Loucy (cell line): ENCODE results near the gene RTBDN.

Experiments used
- H2AFZ ChIP-seq: fragments of 200-600 bp; sonication (generic); 2 replicates; pipeline ENCODE4 v1.6.0; 2016; ENCODE audit warnings: antibody characterized with exemption, mild to moderate bottlenecking, low read length, moderate library complexity
- H3F3A ChIP-seq: fragments of 200-600 bp; 2 replicates; pipeline ENCODE4 v1.6.0; 2016; ENCODE audit warnings: antibody characterized with exemption, low read depth, mild to moderate bottlenecking
- H3K27me3 ChIP-seq: fragments of 200-600 bp; sonication (generic); 2 replicates; pipeline ENCODE4 v1.6.1; 2014; ENCODE audit warnings: low read length, mild to moderate bottlenecking; ENCODE audit not compliant: insufficient read depth, poor library complexity, severe bottlenecking
- H3K36me3 ChIP-seq: fragments of 200-600 bp; sonication (generic); 2 replicates; pipeline ENCODE4 v1.6.1; 2016; ENCODE audit warnings: low read length; ENCODE audit not compliant: insufficient read depth
- H3K4me1 ChIP-seq: fragments of 200-600 bp; sonication (generic); 2 replicates; pipeline ENCODE4 v1.5.1; 2014; ENCODE audit warnings: low read length, mild to moderate bottlenecking; ENCODE audit not compliant: insufficient read depth, poor library complexity, severe bottlenecking
- H3K4me2 ChIP-seq: fragments of 200-600 bp; sonication (generic); 2 replicates; pipeline ENCODE4 v1.6.0; 2014; ENCODE audit warnings: antibody characterized with exemption, low read length, low read depth, mild to moderate bottlenecking; ENCODE audit not compliant: poor library complexity, severe bottlenecking
- H3K4me3 ChIP-seq: fragments of 200-600 bp; sonication (generic); 2 replicates; pipeline ENCODE4 v1.5.1; 2014; ENCODE audit warnings: low read length, mild to moderate bottlenecking, mixed read lengths; ENCODE audit not compliant: poor library complexity, severe bottlenecking
- H3K79me2 ChIP-seq: fragments of 200-600 bp; sonication (generic); 2 replicates; pipeline ENCODE4 v1.6.1; 2014; ENCODE audit warnings: low read length; ENCODE audit not compliant: insufficient read depth
- H3K9ac ChIP-seq: fragments of 200-600 bp; sonication (generic); 2 replicates; pipeline ENCODE4 v1.6.0; 2014; ENCODE audit warnings: mild to moderate bottlenecking, low read depth, low read length, moderate library complexity; ENCODE audit not compliant: poor library complexity, severe bottlenecking
- H3K9me2 ChIP-seq: fragments of 200-600 bp; sonication (generic); replicated peaks from 2 replicates; pipeline ENCODE4 v1.6.1; 2016; ENCODE audit warnings: low read depth, low read length, mixed read lengths
- H3K9me3 ChIP-seq: fragments of 200-600 bp; sonication (generic); 2 replicates; pipeline ENCODE4 v1.6.1; 2014; ENCODE audit warnings: mild to moderate bottlenecking, antibody characterized with exemption, low read length, low read depth; ENCODE audit not compliant: insufficient read depth
- H4K20me1 ChIP-seq: fragments of 200-600 bp; sonication (generic); 2 replicates; pipeline ENCODE4 v1.6.0; 2014; ENCODE audit warnings: antibody characterized with exemption, low read length, mild to moderate bottlenecking; ENCODE audit not compliant: insufficient read depth, poor library complexity, severe bottlenecking
- CTCF ChIP-seq: fragments of 200-600 bp; sonication (generic); conservative IDR thresholded peaks from 2 replicates; pipeline ENCODE4 v1.5.1; 2014; ENCODE audit warnings: mild to moderate bottlenecking, antibody characterized with exemption, low read length
- EZH2phosphoT487 ChIP-seq: fragments of 200-600 bp; IDR thresholded peaks from 2 replicates; pipeline ENCODE4 v1.6.1; 2018; ENCODE audit warnings: antibody characterized with exemption, mild to moderate bottlenecking, moderate library complexity, borderline replicate concordance

The RTBDN gene

DNA sequence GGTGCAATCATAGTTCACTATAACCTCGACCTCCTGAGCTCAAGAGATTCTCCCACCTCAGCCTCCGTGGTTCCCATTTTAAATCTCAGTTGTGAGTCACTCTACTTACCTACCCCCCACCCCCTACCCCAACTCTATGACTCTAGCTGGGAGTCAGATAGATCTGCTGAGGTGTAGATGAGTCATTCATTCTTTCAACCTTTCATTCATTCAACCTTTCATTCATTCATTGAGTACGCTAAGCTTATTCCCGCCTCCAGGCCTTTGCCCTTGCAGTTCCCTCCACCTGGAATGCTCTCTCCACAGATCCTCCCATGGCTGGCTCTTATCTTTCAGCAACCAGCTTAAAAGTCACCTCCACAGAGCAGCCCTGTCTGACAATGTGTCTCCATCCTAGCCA, 2.8 kb upstream of the RTBDN start:
- H3K9me3 ChIP-seq: no peaks in the 10 kb centered on the region
- H3K27me3 ChIP-seq: no peaks in the 10 kb centered on the region
- H3F3A ChIP-seq: no peaks in the 10 kb centered on the region
- H3K4me1 ChIP-seq: peaks cover 31% of the 10 kb centered on the region
- no peak overlapping the region for H2AFZ ChIP-seq
- H4K20me1 ChIP-seq: peaks cover 21% of the 10 kb centered on the region
- H3K9ac ChIP-seq: no peak overlapping the region
- H3K9me2 ChIP-seq: no peaks in the 10 kb centered on the region
- H3K4me2 ChIP-seq: peak overlapping the region; percentile 75
- peaks cover 28% of the 10 kb centered on the region for H3K79me2 ChIP-seq
- TF ChIP-seq CTCF (no peak), EZH2phosphoT487 (no peak)
- no peak overlapping the region for H3K4me3 ChIP-seq
- no peaks in the 10 kb centered on the region for H3K36me3 ChIP-seq

DNA sequence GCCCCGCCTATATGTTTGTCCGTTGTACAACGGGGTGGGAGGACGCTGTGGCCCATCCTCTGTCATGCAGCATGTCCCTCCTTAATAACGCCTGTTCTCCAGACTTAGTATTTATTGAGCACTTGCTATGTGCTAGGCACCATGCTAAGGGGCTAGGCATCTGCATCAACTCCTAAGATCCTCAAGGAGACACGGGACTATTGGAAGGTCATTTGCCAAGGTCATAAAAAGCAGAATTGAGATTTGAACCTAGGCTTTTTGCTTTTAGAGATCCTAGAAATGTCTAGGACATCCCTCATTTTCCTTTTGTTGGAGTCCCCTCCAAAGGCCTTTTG, 2.1 kb upstream of the RTBDN start:
- H3K4me1 ChIP-seq: peaks cover 31% of the 10 kb centered on the region
- no peaks in the 10 kb centered on the region for H3K9me3 ChIP-seq
- no peak for TF ChIP-seq CTCF
- no peak for TF ChIP-seq EZH2phosphoT487
- peaks cover 27% of the 10 kb centered on the region for H3K79me2 ChIP-seq
- no peak overlapping the region for H3K4me2 ChIP-seq
- peaks cover 20% of the 10 kb centered on the region for H4K20me1 ChIP-seq
- H3K9ac ChIP-seq: no peak overlapping the region
- H3K4me3 ChIP-seq: no peak overlapping the region
- no peak overlapping the region for H2AFZ ChIP-seq
- H3K36me3 ChIP-seq: no peaks in the 10 kb centered on the region
- no peaks in the 10 kb centered on the region for H3K27me3 ChIP-seq
- no peaks in the 10 kb centered on the region for H3K9me2 ChIP-seq
- H3F3A ChIP-seq: no peaks in the 10 kb centered on the region

- H3K79me2 ChIP-seq: peaks cover 14% of the 10 kb centered on the region
- H2AFZ ChIP-seq: no peak overlapping the region
- no peak for TF ChIP-seq CTCF
- TF ChIP-seq EZH2phosphoT487: no peak
- no peaks in the 10 kb centered on the region for H3K9me3 ChIP-seq
- H3K9me2 ChIP-seq: no peaks in the 10 kb centered on the region
- H3K4me1 ChIP-seq: peaks cover 31% of the 10 kb centered on the region
- H3F3A ChIP-seq: no peaks in the 10 kb centered on the region
- H3K4me3 ChIP-seq: peak overlapping the region; percentile 78
- peak overlapping the region; percentile 75 for H3K9ac ChIP-seq
- peaks cover 9% of the 10 kb centered on the region for H4K20me1 ChIP-seq
- no peak overlapping the region for H3K4me2 ChIP-seq
- no peaks in the 10 kb centered on the region for H3K36me3 ChIP-seq
- H3K27me3 ChIP-seq: no peaks in the 10 kb centered on the region
Measured at GRCh38 chr19:12834976-12835757, 788 bp upstream of the RTBDN start.
